ENCODE measurements around the gene RNF39. TPM values are rescaled to one million over a fixed set of nuclear protein-coding genes. Genes with fewer than 3 reads are reported as not detected.

The RNF39 gene
- total and polyA plus RNA-seq, 2 of the 13 experiments (the other 11 are each of a cell fraction or from before 2014, with no cell fraction given), result 0.13 to 1.8 TPM

DNA sequence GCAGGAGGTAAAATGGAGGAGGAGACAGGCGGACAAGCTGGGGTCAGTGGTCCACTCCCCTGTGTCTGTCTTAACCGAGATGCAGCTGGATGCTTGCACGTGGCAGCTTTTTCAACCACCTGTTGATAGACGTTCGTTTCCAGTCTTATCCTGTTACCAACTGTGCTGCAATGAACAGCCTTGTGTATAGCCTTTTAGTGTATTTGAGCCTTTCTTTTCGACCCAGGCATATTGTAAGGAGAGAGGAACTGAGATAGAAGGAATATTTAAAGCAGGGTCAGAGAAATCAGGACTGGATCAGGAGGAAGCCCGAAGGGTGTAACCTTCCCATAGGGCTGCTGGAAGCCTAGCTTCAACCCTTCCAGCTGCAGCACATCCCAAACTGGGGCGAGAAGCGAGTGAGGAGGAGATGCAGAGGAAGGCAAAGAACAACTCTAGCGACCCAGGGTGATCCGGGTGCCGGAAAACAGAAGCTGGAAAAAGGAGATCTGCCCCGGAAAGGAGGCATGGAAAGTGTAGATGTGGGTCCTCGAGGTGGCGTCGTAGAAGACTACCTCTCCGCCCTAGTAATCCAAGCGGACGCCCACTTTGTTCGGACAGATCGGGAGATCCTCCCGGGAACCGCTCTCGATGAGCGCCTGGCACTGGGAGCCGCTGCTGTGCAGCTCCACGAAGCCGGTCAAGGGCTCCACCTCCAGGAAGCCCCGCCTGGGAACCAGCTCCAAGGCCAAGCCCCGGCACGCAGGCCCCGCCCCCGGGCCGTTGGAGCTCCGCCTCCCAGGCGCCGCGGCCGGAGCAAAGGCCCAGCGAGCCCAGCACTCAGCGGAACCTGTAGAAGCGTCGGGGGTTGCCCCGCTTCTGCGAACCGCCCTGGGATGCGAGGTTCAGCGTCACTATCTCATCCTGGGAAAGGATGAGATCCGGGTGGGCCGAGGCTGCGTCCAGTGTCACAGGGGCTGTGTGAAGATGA, 26.2 kb upstream of the RNF39 start (continued):
- TF ChIP-seq TBX2 (CRISPR knock-in tag; IDR thresholded peaks at IDR 0.05; ENCODE audit: borderline replicate concordance) (peak; percentile 32; the same call in 1 of the 2 replicates), ZNF558 (CRISPR knock-in tag; IDR thresholded peaks at IDR 0.05; ENCODE audit: borderline replicate concordance) (peak; percentile 65; the same call in 1 of the 2 replicates), ZNF547 (CRISPR knock-in tag; IDR thresholded peaks at IDR 0.05) (peak; percentile 87), RFX1 (IDR thresholded peaks at IDR 0.05) (no peak), PHF8 (CRISPR knock-in tag; IDR thresholded peaks at IDR 0.05) (peak; percentile 82), ATF4 (CRISPR knock-in tag; IDR thresholded peaks at IDR 0.05) (no peak), ZSCAN31 (CRISPR knock-in tag; IDR thresholded peaks at IDR 0.05; ENCODE audit: low read depth) (peak; percentile 47; the same call in 1 of the 2 replicates), ZNF33B (CRISPR knock-in tag; IDR thresholded peaks at IDR 0.05) (0 out of 2 replicates have a peak, but pooled peaks have one; percentile 24), PHF20 (CRISPR knock-in tag; IDR thresholded peaks at IDR 0.05) (peak; percentile 55), CERS6 (CRISPR knock-in tag; IDR thresholded peaks at IDR 0.05) (no peak), DMAP1 (CRISPR knock-in tag; IDR thresholded peaks at IDR 0.05) (no peak), SMAD9 (CRISPR knock-in tag; IDR thresholded peaks at IDR 0.05) (no peak; the same call in 1 of the 2 replicates), ZFP62 (CRISPR knock-in tag; IDR thresholded peaks at IDR 0.05) (no peak), RNF2 (conservative IDR thresholded peaks at IDR 0.05; ENCODE audit: low read depth) (no peak)
- TF ChIP-seq, protein P1, sequence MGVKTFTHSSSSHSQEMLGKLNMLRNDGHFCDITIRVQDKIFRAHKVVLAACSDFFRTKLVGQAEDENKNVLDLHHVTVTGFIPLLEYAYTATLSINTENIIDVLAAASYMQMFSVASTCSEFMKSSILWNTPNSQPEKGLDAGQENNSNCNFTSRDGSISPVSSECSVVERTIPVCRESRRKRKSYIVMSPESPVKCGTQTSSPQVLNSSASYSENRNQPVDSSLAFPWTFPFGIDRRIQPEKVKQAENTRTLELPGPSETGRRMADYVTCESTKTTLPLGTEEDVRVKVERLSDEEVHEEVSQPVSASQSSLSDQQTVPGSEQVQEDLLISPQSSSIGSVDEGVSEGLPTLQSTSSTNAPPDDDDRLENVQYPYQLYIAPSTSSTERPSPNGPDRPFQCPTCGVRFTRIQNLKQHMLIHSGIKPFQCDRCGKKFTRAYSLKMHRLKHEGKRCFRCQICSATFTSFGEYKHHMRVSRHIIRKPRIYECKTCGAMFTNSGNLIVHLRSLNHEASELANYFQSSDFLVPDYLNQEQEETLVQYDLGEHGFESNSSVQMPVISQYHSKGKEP (CRISPR knock-in tag; IDR thresholded peaks at IDR 0.05), result peak; percentile 76; the same call in 1 of the 2 replicates
- TF ChIP-seq, protein P2, sequence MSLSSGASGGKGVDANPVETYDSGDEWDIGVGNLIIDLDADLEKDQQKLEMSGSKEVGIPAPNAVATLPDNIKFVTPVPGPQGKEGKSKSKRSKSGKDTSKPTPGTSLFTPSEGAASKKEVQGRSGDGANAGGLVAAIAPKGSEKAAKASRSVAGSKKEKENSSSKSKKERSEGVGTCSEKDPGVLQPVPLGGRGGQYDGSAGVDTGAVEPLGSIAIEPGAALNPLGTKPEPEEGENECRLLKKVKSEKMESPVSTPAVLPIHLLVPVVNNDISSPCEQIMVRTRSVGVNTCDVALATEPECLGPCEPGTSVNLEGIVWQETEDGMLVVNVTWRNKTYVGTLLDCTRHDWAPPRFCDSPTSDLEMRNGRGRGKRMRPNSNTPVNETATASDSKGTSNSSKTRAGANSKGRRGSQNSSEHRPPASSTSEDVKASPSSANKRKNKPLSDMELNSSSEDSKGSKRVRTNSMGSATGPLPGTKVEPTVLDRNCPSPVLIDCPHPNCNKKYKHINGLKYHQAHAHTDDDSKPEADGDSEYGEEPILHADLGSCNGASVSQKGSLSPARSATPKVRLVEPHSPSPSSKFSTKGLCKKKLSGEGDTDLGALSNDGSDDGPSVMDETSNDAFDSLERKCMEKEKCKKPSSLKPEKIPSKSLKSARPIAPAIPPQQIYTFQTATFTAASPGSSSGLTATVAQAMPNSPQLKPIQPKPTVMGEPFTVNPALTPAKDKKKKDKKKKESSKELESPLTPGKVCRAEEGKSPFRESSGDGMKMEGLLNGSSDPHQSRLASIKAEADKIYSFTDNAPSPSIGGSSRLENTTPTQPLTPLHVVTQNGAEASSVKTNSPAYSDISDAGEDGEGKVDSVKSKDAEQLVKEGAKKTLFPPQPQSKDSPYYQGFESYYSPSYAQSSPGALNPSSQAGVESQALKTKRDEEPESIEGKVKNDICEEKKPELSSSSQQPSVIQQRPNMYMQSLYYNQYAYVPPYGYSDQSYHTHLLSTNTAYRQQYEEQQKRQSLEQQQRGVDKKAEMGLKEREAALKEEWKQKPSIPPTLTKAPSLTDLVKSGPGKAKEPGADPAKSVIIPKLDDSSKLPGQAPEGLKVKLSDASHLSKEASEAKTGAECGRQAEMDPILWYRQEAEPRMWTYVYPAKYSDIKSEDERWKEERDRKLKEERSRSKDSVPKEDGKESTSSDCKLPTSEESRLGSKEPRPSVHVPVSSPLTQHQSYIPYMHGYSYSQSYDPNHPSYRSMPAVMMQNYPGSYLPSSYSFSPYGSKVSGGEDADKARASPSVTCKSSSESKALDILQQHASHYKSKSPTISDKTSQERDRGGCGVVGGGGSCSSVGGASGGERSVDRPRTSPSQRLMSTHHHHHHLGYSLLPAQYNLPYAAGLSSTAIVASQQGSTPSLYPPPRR (CRISPR knock-in tag; IDR thresholded peaks at IDR 0.05; ENCODE audit: borderline replicate concordance), result peak; percentile 69
- TF ChIP-seq, protein P3, sequence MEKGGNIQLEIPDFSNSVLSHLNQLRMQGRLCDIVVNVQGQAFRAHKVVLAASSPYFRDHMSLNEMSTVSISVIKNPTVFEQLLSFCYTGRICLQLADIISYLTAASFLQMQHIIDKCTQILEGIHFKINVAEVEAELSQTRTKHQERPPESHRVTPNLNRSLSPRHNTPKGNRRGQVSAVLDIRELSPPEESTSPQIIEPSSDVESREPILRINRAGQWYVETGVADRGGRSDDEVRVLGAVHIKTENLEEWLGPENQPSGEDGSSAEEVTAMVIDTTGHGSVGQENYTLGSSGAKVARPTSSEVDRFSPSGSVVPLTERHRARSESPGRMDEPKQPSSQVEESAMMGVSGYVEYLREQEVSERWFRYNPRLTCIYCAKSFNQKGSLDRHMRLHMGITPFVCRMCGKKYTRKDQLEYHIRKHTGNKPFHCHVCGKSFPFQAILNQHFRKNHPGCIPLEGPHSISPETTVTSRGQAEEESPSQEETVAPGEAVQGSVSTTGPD (CRISPR knock-in tag; IDR thresholded peaks at IDR 0.05), result no peak

Measured in HepG2 (cell line).